NCI-H748 (cell line): ENCODE results near the gene PSMG3.
A peak's percentile ranks its signal among the peaks of the same experiment; 100 is the strongest.
"Not testable (repeated sequence)": the region's sequence is repeated elsewhere in the genome, so short reads cannot be mapped to it uniquely, and the experiment has no call there.

Experiments used
- DNase-seq: peaks from one replicate; lab custom pipeline; 2025; ENCODE audit not compliant: unreplicated experiment; lab: John Stamatoyannopoulos, UW

The PSMG3 gene

DNA sequence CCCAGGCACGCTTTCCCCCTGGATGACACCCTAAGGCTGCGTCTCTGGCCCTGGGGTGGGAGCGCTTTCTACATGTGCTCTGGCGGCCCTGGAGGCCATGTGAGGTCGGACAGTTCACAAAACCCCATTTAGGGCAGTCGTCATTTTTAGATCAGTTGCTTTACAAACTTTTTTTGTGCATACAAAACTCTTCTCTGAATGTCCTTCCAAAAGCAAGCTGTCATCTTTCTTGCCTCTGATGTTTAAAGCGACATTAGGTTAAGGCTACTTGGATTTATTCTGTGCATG, 33.4 kb downstream of the PSMG3 start:
- no peak for DNase-seq

DNA sequence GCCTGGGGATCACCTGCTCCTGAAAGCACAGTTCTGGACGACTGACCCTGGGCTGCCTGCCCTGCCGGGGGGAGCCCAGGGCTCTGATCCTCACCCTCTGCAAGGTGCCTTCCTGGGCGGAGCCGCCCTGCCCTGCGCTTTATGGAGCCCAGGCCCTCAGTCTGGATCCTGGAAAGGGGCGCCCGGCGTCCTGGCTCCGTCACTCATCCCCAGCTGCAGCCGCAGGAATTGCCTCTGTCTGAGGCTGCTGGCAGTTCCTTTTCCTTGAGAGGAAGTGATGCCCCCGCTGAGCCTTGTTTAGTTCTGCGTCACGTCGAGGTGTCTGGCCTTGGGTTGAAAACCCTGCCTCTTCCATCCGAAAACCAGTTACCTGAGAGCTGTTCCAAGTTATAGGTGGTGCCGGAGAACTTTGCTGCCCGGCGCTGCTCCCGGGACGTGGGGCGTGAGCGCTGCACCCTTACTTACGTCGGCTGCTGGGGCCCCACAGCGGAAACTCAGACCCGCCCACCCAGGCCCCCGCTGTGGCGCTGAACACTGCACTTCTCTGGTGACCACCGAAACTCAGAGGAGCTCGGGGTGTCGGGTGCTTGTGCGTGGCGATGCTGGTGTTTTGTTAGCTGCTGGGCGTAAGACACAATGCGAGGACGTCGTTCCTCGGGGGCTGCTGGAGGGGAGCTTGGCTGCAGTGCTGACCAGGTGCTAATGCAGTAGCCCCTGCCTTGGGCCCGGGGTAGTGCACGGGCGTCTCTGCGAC, 34.0 kb downstream of the PSMG3 start:
- no peak for DNase-seq

DNA sequence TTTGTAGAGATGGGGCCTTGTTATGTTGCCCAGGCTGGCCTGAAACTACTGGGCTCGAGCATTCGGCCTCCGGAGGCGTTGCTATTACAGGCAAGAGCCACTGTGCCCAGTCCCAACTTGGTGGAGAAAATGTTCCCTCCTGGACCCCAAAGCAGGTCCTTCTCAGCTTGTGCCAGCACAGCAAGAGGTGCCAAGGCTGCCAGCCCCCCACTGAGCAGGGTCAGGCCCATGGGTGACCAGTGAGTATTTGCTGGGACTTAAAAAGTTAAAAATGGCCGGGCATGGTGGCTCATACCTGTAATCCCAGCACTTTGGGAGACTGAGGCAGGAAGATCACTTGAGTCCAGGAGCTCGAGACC, 34.8 kb downstream of the PSMG3 start:
- no peak for DNase-seq

DNA sequence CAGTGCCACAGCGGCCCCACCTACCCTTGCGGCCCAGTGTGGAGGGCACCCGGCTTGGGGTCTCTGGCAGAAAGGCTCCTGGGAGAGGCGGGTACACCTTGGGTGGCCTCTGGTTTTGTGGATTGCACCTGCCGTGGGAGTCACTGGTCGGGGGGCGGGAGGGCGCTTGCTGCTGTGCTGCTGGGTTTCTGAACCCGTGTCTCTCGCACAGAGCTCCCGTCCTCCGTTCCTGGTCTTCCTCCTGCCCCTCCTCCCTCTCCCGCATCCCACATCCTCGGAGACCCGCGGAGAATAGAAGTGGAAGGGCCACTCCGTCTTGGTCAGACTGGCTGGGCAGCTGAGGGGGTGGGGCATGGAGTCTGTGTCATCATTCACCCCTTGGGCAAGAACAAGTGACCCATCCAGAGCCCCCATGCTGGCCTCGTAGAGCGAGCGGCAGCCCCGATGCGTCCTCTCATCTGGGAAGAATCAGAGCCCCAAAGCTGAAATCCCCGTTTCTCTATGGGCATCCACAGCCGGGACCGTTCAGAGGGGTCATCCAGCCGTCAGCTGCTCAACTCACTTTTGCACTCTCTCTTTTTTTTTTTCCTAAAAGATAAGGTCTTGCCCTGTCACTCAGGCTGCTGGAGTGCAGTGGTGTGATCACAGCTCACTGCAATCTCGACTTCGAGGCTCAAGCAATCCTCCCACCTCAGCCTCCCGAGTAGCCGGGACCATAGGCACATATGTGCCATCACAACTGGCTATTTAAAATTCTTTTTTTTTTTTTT, 35.3 kb downstream of the PSMG3 start:
- no peak for DNase-seq

DNA sequence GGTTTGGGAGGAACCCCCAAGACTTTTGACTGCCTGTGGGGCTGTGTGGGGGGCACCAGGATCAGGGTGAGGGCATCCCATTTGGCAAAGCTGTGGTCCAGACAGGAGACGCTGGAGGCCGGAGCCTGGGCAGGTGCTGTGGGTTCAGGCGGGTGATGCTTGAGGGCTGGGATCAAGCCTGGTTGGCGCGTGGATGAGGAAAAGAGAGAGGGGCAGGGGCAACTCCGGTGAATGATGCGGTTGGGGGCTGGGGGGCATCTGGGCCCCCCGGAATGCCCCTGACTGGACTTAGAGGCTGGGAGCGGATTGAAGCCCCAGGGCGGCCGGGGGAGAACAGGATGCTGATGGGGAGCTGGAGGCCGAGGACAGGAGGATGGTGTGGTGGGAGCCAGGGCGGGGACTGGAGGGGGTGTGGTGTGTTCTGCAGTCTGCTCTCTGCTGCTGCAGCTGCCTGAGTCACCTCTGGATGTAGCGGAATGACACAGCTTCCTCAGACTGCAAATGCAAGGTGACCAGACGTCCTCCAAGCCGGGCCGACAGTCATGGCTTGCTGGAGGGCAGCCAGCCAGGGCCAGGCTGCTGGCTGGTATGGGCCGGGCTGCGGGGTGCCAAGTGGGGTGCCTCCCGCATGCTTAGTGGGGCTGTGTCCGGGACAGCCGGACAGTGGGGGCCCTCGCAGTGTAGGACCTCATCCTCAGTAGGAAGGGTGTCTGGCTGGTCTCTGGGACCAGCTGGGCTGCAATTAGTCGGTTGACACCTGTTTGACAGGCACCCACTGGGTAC, 36.1 kb downstream of the PSMG3 start:
- no peak for DNase-seq

DNA sequence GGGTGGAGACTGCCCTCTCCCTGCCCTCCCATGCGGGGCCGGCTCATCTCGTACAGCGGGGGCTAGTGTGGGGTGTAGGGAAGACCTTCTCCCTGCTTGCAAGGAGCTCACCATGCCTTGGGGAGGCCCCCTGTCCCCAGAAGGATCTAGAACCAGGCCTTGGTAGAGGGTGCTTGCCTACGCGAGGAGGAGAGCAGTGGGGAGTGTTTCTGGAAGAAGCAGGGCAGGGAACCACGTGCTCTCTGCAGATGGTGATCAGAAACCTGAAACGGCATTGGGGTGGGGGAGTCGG, 36.6 kb downstream of the PSMG3 start:
- no peak for DNase-seq

DNA sequence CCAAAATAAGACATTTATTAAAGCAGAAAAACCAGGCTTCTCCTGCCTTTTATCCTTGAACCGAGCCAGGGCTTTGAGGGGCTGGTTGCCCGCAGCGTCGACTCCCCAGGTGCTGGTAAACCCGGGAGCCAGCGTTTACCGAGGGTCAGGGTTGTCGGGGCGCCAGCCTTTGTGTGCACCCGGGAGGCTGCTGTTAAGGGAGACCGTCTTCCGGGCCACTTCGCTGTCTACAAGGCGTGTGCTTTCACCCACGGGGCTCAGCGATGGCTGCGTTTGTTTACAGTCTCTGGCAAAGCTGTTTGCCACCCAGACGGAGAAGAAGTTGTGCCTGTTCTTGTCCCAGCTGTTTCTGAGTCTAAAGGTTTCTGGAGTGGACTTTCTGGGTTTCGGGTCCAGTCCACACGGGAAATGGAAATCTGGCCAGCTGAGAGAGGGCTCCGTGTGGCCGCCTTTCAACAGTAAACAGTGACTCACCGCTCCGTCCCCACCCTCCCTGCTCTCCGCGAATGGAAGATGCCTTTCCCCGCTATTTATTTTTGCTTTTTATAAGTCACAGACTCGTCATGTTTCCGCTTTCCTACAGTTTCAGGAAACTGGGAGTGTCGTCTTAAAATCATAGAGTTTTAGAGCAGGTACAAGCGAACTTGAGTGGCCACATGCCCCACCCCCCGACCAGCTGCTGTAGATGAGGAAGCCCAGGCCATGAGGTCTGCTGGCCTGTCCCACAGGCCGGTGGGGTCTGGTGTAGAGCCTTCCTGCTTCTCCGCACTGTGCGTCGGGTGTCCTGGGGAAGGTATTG, 37.2 kb downstream of the PSMG3 start:
- DNase-seq = peak; percentile 46

DNA sequence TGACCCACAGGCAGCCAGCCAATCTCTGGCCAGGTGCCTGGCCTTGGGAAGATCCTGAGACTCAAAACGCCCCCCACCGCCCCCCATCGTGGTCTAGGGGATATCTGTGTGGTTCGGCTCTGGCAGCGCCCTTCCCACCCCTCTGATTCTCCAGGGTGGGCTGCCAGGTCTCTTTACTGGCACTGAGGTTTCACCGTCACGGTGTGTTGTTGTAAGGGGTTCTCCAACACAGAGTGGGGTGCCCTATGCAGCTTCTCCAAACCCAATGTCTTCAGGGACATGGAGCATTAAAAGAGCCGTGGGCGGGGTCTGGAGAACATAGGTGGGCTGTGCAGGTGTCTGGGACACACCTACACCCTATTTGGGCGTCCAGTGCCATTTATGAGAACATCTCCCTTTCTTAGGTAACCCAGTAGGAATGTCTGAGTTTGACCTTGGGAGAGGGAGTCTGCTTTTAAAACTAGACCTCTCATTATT, 37.8 kb downstream of the PSMG3 start:
- DNase-seq = peak; percentile 26

DNA sequence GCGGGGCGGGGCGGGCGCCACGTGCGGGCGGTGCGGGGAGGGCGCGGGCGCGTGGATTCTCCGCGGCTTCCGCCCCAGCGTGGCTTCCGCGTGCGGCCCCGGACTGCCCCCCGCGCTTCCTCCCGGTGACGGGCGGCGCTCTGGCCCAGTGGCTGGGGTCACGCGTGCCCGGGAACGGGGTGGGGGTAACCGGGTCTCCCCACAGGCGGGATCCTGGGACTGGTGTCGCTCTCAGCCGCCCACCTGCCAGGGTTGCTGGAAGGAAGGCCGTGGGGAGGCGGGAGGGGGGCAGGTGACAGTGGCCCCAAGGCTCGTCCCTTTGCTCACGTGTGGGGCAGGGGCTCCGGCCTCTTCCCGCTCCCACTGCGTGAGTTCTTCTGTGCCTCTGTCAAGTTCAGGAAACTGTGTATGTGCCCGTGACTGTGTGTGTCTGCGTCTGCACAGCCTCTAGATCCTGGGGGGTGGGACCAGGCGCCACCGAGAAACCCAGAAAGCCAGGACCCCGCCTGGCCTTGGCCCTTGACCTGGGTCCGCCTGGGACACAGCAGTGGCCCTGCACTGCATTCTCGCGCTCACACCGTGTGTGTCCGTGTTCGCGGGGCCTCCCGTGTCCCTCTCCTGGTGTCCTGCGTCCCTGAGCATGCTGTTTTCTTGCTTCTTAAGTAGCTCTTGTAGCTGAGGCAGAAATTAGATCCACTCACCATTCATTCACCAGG, 38.4 kb downstream of the PSMG3 start:
- DNase-seq = peak; percentile 41

DNA sequence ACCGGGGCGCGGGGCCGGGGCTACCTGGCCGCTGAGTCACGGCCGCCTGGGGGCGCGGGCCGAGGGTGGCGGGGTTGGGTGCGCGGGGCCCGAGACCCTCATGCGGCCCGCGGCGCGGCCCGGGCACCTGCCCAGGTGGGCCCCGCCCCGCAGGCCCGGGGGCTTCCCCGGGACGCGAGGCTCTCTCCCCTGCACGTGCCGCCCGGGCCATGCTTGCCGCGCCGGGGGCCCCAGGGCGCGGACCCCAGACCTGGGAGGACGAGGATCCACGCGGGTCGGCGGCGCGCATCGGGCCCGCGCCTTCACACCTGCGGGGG, 38.9 kb downstream of the PSMG3 start:
- peak; percentile 58 for DNase-seq

DNA sequence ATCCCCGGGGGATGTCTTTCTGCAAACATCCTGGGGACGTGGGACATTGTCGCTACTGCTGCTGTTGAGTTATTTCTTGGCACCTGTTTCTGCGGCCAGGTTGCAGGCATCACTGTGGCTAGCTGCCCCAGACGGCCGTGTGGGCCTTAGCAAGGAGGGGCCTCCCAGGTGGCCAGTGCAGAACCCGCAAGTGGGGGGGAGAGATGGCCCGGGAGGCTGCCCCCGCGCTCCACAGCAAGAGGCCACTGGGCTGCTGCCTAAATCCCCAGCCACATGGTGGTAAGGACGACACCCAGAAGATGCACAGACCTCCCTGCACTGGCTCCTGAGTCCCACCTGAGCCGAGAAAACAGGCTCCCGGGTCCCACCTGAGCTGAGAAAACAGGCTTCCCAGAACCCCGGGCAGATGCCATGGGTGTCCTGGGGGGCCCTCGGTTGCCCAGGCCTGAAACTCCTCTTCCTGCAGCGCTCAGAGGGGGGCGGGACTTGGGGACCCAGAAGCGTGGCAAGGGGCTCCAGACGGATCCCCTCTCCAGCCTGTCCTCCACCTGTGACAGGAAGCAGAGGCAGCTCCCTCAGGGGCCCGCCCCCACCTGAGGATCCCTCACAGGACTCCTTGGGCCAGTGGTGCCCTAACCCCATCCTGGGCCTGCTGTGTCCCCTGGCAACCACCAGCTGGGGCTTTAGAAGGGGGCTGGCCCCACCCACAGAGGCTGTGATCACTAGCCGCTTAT, 40.3 kb downstream of the PSMG3 start:
- DNase-seq = no peak

DNA sequence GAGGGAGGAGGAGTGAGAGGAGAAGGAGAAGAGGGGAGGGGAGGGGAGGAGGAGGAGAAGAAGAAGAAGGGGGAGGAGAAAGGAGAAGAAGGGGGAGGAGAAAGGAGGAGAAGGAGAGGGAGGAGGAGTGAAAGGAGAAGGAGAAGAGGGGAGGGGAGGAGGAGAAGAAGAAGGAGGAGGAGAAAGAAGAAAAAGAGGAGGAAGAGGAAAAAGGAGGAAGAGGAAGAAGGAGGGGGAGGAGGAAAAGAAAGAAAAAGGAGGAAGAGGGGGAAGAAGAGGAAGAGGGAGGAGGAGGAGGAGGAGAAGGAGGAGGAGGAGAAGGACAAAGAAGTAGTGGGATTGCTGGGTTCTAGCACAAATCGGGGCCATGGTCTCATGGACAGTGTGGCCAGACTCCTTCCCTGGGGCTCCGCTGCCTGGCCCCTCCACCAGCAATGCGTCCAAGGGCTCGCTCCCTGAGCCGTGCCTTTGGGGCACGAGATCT, 43.5 kb downstream of the PSMG3 start:
- DNase-seq = no peak

DNA sequence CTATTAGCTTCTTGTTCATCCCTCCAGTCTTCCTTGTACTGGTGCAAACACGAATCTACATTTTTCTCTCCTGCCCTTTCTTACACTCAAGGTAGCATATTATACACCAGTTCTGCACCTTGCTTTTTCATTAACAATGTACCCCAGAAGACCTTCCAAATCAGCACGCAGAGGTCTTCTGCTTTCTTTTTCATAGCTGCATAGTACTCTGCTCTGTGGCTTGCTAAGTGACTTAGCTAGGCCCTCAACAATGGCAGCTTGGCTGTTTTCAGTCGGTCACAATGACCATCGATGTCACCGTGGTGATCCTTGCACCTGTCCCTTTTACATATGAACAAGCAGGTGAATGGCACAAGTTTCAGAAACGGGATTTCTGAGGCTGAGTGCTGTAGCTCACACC, 44.4 kb downstream of the PSMG3 start:
- DNase-seq = no peak

DNA sequence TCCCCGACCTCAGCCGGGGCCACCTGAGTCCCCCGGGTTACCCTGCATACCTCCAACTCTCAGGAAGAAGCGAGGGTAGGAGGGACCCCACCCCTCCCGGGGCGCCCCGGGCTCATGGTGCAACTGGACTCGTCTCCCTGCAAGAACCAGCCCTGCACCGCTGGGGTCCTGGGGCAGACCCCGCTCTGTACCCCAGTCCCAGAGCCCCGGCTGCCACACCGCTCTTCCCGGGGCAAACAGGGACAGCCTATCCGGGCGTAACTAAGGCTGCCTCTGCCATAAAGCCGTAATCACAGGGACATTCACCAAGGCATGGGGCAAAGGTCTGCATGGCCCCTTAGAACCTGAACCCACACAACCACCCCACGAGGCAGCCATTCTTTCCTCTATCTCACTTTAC, 46.0 kb downstream of the PSMG3 start:
- DNase-seq = no peak

DNA sequence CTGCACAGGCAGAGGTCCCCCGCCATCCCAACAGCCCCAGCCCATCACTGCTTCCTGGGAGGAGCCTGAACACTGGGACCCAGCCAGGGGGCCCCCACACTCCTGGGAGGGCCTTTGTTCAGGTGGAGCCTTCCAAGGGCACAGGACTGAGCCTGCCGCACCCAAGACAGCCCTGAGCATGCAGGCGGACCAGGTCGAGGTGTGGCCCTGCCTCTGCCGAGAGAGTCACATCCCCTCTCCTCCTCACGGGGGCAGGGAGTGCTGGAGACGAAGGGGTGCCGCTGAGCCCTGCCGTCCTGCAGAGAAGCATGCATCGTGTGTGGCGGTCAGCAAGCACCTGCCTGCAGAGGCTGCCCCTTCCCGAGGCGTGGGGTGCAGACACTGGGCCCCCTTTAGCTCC, 46.6 kb downstream of the PSMG3 start:
- DNase-seq = no peak

DNA sequence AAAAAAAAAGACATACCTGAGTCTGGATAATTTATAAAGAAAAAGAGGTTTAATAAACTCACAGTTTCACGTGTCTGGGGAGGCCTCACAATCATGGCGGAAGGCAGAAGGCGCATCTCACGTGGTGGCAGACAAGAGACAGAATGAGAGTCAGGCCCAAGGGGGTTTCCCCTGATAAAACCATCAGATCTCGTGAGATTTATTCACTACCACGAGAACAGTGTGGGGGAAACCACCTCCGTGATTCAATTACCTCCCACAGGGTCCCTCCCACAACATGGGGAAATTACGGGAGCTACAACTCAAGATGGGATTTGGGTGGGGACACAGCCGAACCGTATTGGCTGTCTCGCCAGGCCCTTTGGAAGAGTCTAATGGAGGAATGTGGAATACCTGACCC, 48.4 kb downstream of the PSMG3 start:
- DNase-seq = no peak

DNA sequence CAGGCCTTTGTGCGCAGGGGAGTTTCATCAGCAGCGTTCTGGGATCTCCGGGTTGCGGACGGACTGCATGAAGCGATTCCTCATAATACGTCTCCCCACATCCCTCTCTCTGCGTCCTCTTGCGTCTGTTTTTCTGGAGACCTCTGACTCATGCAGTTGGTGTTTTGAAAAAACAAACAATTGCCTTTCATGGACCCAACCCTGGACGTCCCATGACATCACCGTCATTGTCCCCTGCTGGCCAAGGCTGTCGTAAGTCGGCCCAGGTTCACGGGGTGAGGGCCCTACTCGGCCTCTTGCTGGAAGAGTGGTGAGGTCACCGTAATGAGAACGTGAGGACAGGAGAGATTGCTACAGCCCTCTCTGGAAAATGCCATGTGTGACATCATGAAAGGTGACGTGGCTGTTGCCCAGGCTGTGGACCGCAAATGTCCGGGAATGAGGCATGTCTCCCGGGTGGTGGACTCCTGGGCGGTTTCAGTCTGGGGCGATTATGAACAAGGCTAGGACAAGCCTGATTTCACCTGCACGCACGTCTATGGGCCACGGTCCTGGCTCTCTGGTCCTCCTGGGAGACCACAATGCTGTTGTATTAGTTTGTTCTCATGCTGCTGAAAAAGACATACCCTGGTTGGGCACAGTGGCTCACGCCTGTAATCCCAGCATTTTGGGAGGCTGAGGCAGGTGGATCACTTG, 49.1 kb downstream of the PSMG3 start:
- DNase-seq = no peak

DNA sequence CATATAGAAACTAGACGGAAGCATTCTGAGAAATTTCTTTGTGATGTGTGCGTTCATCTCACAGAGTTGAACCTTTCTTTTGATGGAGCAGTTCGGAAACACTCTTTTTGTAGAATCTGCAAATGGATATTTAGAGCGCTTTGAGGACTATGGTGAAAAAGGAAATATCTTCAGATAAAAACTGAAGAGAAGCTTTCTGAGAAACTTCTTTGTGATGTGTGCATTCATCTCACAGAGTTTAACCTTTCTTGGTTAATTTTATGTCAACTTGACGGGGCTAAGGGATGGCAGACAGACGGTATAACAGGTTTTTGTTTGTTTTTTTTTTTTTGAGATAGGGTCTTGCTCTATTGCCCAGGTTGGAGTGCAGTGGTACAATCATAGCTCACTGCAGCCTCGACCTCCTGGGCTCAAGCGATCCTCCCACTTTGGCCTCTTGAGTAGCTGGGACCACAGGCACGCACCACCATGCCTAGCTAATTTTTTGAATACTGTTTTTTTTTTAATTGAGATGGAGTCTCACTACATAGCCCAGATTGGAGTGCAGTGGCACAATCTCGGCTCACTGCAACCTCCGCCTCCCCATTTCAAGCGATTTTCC, 50.4 kb downstream of the PSMG3 start:
- DNase-seq = not testable (repeated sequence)
